Measurements from ENCODE around the gene RXRA. TPM values are rescaled to one million over a fixed set of nuclear protein-coding genes. Genes with fewer than 3 reads are reported as not detected.

The RXRA gene
- total RNA-seq, 1 donor from 2014 or later = 163 TPM

DNA sequence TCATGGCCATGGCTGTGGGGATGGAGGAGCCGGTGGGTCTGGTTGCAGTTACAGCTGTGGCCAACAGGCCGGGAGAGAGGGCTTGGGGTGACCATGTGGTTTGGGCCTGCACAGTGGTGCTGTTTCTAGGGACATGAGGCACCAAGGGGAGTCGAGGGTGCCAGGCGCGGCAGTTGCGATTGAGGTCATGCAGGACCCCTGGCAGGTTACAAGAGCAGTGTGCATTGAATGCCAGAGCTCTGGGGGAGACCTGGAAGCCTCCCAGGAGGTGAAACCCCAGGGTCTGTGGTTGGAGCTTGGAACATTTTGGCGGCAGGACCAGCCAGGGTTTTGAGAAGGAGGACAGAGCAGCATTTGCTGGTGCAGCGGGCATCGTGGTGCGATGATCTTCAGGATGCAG lies 21.7 kb downstream of the RXRA start:
- no peak for ATAC-seq
- DNase-seq (ENCODE audit: low spot score) = no peak

DNA sequence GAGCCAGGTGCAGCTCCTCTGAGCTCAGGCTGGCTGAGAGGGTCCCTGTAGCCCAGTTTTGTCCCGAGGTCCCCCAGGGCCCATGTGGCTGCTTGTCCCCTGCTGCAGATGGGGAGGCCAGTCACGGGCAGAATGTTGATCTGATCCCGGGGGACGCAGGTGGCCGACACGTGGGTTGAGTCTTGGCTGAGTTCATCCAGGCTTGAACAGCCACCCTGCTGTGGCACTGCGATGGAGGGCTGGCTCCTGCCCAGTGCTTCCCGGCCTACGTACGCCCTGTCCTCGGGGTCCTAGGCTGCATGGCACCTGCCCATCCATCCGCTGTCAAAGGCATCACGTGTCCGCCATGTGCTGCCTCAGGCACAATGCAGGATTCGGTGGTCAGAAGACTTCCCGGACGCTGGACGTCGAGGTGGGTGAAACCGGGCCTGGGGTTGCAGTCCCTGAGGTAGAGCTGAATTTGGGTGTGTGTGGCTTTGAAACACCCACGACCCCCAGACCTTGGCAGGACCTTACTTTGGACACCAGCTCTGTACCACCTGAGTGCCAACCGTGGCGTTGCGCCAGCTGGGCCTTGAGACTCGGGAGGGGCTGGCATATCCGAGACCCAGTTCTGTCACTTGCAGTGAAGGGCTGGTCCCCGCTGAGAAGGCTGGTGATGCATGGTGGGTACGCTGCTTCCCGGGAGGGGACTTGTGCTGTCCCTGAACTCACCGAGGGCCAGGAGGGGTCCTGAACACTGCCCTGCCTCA lies 22.3 kb downstream of the RXRA start:
- DNase-seq (ENCODE audit: low spot score) = no peak

DNA sequence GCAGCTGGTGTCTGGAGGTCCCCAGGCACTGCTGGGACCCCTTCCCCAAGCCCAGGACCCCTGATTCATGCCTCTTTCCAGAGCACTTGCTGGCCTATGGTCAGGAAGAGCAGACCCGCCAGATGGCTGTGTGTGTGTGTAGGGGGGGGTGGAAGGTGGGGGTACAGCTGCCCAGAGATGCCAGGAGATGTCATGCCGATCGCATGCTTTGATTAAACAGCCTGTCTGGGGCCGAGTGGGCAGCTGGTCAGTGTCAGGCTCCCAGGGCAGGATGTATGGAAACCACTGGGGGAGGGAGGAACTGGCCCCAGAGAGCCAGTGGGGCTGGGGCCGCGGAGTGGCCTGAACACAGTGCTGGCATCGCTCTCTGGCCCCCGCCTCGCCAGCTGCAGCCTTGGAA lies 23.7 kb downstream of the RXRA start:
- no peak for DNase-seq (ENCODE audit: low spot score)
- no peak for ATAC-seq

More for the DNA sequence above, 22.3 kb downstream of the RXRA start:
- peak; percentile 7 for ATAC-seq

DNA sequence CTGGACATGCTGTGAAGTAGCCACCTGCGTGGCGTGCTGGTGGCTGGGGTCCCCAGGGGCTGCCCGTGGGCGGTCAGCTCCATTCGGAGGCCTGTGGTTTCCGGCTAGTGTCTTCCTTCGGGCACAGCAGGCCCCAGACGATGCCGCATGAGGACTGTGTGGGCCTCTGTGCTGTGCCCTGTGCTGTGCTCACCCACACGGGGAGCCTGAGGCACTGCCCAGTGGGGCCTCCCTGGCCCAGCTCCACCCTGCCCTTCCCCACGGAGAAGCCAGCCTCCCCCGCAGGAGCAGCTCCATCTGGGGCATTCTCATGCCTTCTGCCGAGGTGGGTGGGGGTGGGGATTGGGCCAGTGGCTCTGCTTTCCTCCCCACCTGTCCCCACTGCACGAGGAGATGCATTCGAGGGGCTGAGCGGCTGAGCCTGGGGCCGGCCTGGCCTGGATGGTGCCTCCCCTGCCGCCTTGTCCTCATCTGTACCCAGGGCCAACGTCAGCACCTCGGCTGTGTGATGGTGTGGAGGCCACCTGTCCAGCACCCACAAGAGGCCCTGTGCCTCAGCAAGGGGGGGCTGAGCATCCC lies 24.2 kb downstream of the RXRA start:
- ATAC-seq (peak; percentile 2), DNase-seq (ENCODE audit: low spot score) (no peak)

DNA sequence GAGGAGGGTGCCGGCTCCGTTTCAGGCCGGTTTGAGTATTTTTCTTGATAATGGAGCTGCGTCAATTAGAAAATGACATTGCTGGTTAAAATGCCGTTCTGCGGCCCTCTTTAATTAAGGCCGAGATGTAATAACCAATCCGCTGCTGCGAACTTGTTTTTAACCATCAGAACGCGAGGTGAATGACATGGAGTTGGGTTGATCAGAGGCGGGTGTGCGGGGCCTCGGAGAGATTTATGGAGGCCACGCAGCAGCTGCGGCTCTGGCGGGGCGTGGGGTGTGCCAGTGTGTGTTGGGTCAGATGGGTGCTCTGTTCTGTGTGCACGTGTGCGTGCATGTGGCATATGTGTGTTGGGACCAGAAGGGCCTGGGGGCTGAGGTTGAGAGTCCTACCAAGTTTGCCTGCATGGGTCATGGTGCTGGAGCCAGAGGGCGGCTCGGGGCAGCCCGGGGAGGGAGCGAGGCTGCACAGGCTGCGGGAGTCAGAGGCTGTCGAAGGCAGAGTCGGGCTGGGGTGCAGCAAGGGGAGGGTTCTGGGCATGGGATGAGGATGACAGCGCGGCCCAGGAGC lies 25.4 kb downstream of the RXRA start:
- no peak for DNase-seq (ENCODE audit: low spot score)
- ATAC-seq = peak; percentile 2

DNA sequence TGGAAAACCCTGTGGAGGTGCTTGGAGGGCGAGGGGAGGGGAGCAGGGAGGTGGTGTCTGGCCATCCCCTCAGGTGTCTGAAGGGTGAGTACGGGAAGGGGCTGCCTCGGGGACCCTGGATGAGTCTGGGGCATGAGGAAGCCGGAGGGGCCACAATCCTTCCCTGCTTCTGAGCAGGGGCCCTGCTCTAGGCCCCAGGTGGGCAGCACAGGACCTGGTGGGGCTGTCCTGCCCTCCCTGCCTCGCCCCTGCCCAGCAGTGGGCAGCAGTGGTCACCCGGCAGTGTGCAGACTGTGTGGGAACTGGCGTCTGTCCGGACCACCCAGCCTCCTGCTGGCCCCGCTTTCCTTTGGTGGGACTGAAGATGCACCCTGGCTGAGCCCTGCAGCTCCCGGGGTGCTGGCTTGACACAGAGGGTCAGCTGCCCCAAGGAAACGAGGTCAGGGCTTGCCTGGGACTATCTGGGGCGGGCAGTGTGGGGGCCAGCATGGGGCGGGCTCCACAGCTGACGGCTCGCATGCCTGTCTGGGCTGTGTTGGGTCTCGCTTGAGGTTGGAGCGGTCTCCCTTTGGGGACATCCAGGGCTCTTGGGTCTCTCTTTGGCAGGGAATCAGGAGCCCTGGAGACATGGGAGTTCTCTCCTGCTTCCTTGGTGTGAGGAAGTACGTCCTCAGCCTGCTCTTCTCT lies 26.1 kb downstream of the RXRA start:
- ATAC-seq (no peak), DNase-seq (ENCODE audit: low spot score) (no peak)

- no peak for DNase-seq (ENCODE audit: low spot score)
- ATAC-seq = no peak
These were observed 27.3 kb downstream of the RXRA start for GRCh38 chr9:134353539-134353938.

GRCh38 chr9:134355158-134355557 lies 28.9 kb downstream of the RXRA start:
- DNase-seq (ENCODE audit: low spot score) (no peak), ATAC-seq (no peak)

DNA sequence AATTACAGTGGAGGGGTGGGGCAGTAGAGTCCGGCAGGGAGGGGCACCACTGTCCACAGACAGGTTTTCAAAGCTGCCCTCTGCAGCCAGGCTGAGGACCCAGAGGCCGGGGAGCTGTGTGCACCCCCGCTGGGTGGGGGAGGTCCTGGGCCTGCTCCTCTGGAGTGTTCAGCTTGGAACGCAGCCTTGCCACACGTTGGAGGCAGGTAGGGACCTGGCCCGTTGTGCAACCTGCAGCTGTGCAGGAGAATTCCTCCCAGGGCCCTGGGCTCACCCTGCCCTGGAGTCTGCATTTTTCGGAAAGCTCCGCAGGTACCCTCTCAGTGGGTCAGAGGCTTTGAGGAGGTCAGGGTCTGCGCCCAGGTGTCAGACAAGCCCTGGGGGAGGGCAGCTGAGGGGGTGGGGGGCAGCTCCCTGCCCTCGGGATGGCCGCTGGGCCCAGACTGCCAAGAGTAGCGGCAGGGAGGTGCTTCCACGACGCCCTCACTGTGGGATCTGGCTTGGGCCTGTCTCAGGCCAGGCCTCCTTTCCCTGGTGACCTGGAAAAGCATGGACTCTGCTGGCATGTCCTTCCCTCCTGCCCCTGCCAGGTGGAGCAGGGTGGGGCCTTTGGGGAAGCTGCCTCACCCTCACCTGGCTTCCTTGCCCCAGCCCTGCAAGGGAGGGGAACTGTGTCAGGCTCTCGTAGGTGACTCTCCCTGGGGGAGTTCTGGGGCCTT lies 29.5 kb downstream of the RXRA start:
- DNase-seq (ENCODE audit: low spot score) = no peak
- peak; percentile 20 for ATAC-seq

GRCh38 chr9:134356496-134357470 lies 30.5 kb downstream of the RXRA start:
- DNase-seq (ENCODE audit: low spot score) (peak; percentile 86), ATAC-seq (peak; percentile 37)

GRCh38 chr9:134357631-134358025 lies 31.4 kb downstream of the RXRA start:
- no peak for ATAC-seq
- DNase-seq (ENCODE audit: low spot score) = no peak

GRCh38 chr9:134358026-134358661 lies 31.9 kb downstream of the RXRA start:
- no peak for DNase-seq (ENCODE audit: low spot score)
- ATAC-seq = peak; percentile 3

- peak; percentile 1 for ATAC-seq
- peak; percentile 75 for DNase-seq (ENCODE audit: low spot score)
These were observed 32.5 kb downstream of the RXRA start for GRCh38 chr9:134358662-134359319.

- DNase-seq (ENCODE audit: low spot score) = no peak
- peak; percentile 5 for ATAC-seq
These were observed 33.4 kb downstream of the RXRA start for GRCh38 chr9:134359493-134360179.

DNA sequence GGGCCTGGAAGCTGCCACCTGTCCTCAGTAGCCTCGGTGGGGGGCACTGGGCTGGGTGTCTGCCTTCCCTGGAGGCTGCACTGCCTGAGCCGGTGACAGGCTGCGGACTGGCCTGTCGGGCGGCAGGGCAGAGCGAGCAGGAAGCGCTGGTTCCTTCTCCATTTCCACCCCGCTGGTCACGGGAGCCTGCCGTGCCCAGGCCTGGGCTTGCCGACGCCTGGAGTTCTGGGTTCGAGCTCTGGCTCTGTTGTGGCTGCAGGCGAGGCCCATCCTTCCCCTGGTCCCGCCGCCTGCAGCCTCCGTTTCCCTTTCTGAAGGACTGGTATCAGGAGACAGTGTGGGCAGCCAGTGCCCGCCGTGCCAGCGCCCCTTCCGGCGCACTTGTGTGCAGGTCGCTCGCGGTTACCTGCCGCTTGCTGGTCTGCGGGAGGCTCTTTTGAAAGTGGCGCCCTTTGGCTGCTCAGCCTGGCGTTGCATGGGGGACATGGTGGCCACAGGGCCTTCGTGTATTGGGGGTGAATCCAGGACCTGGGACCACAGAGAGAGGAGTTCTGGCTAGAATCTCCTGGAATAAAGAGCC lies 34.0 kb downstream of the RXRA start:
- DNase-seq (ENCODE audit: low spot score) = no peak
- ATAC-seq = peak; percentile 7

DNA sequence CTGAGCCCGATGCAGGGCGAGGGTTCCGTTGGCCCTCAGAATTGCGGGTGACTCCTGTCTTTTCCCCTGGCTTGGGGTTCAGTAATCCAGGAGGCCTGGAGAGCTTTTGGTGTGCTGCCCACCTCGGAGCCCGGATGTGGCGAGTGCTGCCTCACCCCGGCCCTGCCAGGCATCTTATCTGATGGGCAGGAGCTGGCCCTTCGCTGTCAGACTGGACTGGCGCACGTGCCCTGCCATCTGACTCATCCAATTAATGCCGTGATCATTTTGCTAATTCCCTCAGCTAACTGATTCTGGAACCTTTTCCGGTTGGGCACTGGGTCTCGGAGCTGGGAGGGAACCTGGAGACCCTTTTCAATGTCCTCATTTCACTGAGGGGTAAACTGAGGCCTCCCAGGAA lies 34.6 kb downstream of the RXRA start:
- ATAC-seq (peak; percentile 36), DNase-seq (ENCODE audit: low spot score) (peak; percentile 91)

GRCh38 chr9:134361426-134361825 lies 35.2 kb downstream of the RXRA start:
- ATAC-seq (peak; percentile 0), DNase-seq (ENCODE audit: low spot score) (no peak)

DNA sequence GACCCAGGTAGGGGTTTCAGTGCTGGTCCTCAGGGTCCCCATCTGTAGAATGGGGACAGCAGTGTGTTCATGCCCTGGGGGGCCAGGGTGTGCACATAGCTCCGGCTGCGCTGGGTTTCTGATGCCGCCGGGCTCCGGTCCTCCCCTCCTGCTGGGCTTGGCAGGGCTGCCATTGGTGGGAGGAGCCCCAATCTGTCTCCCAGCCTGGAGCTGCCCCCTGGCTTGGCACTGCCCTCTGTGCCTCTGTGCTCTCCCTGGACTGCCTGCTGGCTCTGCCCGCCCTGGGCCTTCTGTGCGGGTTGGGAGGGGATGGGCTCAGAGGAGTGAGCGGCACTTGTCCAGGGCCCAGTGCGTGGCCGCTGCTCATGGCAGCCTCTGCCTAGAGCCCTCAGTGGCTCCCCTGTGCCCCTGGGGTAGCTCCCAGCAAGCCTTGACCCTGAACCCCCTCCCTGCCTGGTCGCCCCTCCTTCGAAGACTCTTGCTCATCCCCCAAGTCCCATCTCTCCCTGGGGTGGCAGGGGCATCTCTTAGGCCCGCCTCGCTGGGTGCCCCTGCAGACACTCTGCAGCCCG lies 35.7 kb downstream of the RXRA start:
- peak; percentile 41 for ATAC-seq
- peak; percentile 89 for DNase-seq (ENCODE audit: low spot score)
